Fibroblast of lung (primary cell): ENCODE results near the gene PCDH9.

ENCODE experiments used
- EZH2 ChIP-seq: IDR thresholded peaks from 2 replicates; pipeline ENCODE4 v1.5.1; 2012; ENCODE audit warnings: low read length, control low read depth, mild to moderate bottlenecking; ENCODE audit errors: missing control alignments
- TF ChIP-seq, protein P1 (sequence below), 2 donors: IDR thresholded peaks in 1 of 2; conservative IDR thresholded peaks in 1 of 2; 1 replicate in 1 of 2; 2 replicates in 1 of 2; pipeline ENCODE4 v1.5.1; 2011 to 2012; ENCODE audit warnings: low read length in 2 of 2, control low read depth in 1 of 2, inconsistent platforms in 1 of 2, low read depth in 1 of 2, mild to moderate bottlenecking in 1 of 2

- TF ChIP-seq, protein P1, sequence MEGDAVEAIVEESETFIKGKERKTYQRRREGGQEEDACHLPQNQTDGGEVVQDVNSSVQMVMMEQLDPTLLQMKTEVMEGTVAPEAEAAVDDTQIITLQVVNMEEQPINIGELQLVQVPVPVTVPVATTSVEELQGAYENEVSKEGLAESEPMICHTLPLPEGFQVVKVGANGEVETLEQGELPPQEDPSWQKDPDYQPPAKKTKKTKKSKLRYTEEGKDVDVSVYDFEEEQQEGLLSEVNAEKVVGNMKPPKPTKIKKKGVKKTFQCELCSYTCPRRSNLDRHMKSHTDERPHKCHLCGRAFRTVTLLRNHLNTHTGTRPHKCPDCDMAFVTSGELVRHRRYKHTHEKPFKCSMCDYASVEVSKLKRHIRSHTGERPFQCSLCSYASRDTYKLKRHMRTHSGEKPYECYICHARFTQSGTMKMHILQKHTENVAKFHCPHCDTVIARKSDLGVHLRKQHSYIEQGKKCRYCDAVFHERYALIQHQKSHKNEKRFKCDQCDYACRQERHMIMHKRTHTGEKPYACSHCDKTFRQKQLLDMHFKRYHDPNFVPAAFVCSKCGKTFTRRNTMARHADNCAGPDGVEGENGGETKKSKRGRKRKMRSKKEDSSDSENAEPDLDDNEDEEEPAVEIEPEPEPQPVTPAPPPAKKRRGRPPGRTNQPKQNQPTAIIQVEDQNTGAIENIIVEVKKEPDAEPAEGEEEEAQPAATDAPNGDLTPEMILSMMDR (conservative IDR thresholded peaks at IDR 0.05 in 1 of 2, IDR thresholded peaks at IDR 0.05 in 1 of 2; ENCODE audit: low read depth in 1 of 2, low read length in 2 of 2) = no peak
- TF ChIP-seq EZH2 = no peak
Observed at GRCh38 chr13:66950666-66951065, 279.5 kb downstream of the PCDH9 start.
